ENCODE data around the gene CFAP97D2. TPM values are rescaled to one million over a fixed set of nuclear protein-coding genes. Genes with fewer than 3 reads are reported as not detected.

Gene CFAP97D2
- total RNA-seq, 1 donor from 2014 or later: not detected

Other genes with a start within 250 kb of the CFAP97D2 start
- 0.57 and 0.61 TPM in 2 replicates for gene C13orf46, start 205.2 kb upstream of the CFAP97D2 start, total RNA-seq
- gene RASA3, start 46.6 kb upstream of the CFAP97D2 start, total RNA-seq: 15.9 TPM in 2 replicates
- 84.5 and 85.4 TPM in 2 replicates for gene CDC16, start 55.6 kb downstream of the CFAP97D2 start, total RNA-seq
- 51.4 and 52.1 TPM in 2 replicates for gene UPF3A, start 102.3 kb downstream of the CFAP97D2 start, total RNA-seq
- 46.9 and 48.2 TPM in 2 replicates for gene CHAMP1, start 135.2 kb downstream of the CFAP97D2 start, total RNA-seq

Data from activated CD4-positive, alpha-beta T cell treated with anti-CD3 and anti-CD28 coated beads, Interleukin-2, amount 10 ng/mL, durations not matched to agents 24 days and 14 days (primary cell).